ENCODE data around the gene CNDP1. TPM values are rescaled to one million over a fixed set of nuclear protein-coding genes. Genes with fewer than 3 reads are reported as not detected.

Gene CNDP1
- total and polyA plus RNA-seq, 2 donors (not counting 1 experiment from before 2014, with no cell fraction given), result 0.19 to 0.57 TPM

DNA sequence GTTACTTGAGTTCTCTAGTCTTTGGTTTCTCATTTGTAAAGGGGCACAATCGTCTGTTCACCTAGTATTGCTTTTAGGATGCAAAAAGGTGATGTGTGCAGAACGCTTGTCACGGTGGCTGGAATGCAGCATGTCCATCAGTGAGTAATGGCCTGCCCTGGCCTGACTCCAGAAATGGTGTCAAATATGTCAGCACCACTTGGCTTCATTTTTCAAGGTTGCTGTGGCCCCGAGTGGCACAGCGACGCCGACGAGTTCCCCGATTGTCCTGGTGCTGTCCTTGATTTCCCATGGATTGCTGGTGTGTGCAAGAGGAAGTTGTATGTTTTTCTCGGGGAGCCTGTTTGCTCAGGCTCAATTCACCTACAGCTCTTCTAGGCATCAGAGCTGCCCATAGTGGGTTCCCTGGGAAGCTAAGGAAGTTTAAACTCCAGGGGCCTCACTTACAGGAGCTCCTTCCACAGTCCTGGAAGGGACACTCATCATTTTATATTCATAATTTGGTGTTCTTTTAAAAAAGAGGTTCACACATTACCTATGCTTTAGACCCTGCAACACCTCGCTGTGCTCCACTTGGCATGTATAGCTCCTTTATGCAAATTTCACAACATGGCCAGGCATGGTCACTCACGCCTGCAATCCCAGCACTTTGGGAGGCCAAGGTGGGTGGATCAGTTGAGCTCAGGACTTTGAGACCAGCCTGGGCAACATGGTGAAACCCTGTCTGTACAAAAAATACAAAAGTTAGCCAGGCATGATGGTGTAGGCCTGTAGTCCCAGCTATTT lies 37.8 kb downstream of the CNDP1 start:
- H3K27ac ChIP-seq (ENCODE audit: low read length in 2 of 2), result no peak overlapping the region
- peaks cover 4% of the 10 kb centered on the region for H3K4me1 Mint-ChIP-seq
- no peaks in the 10 kb centered on the region for H3K9me3 ChIP-seq (ENCODE audit: control extremely low read depth in 1 of 3, control insufficient read depth in 2 of 3, insufficient read depth in 1 of 3, low read length in 2 of 3)
- no peak overlapping the region for H3K4me2 ChIP-seq (replicated peaks; ENCODE audit: low read depth, low read length, poor library complexity, severe bottlenecking)
- ATAC-seq (ENCODE audit: low read depth) (no peak), DNase-seq (no peak)
- no peak overlapping the region for H3K27ac Mint-ChIP-seq
- H3K27me3 ChIP-seq (replicated peaks in 1 of 4; ENCODE audit: control extremely low read depth in 1 of 4, control insufficient read depth in 3 of 4, insufficient read depth in 4 of 4, low read length in 3 of 4), result peaks cover 0 to 6% (median 0%) of the 10 kb centered on the region in 4 experiments
- ChIA-PET CTCF (interaction anchor here (1.4 kb wide), 1 partner anchor 20 kb away, joined by 4 read pairs; no protein-coding TSS in a partner anchor), POLR2A (no interaction called here)
- no peak overlapping the region for H2AFZ ChIP-seq (ENCODE audit: insufficient read depth, low read depth, low read length, poor library complexity, severe bottlenecking)
- H3K79me2 ChIP-seq (ENCODE audit: control insufficient read depth, insufficient read depth, low read length), result no peaks in the 10 kb centered on the region
- no peaks in the 10 kb centered on the region for H3K36me3 ChIP-seq (replicated peaks in 1 of 2; ENCODE audit: control extremely low read depth in 1 of 2, control insufficient read depth in 1 of 2, extremely low read depth in 1 of 2, insufficient read depth in 2 of 2, low read length in 1 of 2)
- H3K4me3 ChIP-seq (ENCODE audit: control extremely low read depth in 1 of 5, extremely low read depth in 1 of 5, insufficient read depth in 1 of 5, low read depth in 2 of 5, low read length in 4 of 5), result no peak overlapping the region
- WGBS (ENCODE audit: insufficient coverage), result 96% methylated on average over 4 of the region's 12 CpGs
- no peaks in the 10 kb centered on the region for H4K20me1 ChIP-seq (ENCODE audit: control insufficient read depth, insufficient read depth, low read length, poor library complexity, severe bottlenecking)
- intact Hi-C loops (cut with micrococcal nuclease), result no loop called here
- H3K4me3 Mint-ChIP-seq, result no peak overlapping the region
- H3K27me3 Mint-ChIP-seq, result peaks cover 13% of the 10 kb centered on the region
- TF ChIP-seq, protein P1, sequence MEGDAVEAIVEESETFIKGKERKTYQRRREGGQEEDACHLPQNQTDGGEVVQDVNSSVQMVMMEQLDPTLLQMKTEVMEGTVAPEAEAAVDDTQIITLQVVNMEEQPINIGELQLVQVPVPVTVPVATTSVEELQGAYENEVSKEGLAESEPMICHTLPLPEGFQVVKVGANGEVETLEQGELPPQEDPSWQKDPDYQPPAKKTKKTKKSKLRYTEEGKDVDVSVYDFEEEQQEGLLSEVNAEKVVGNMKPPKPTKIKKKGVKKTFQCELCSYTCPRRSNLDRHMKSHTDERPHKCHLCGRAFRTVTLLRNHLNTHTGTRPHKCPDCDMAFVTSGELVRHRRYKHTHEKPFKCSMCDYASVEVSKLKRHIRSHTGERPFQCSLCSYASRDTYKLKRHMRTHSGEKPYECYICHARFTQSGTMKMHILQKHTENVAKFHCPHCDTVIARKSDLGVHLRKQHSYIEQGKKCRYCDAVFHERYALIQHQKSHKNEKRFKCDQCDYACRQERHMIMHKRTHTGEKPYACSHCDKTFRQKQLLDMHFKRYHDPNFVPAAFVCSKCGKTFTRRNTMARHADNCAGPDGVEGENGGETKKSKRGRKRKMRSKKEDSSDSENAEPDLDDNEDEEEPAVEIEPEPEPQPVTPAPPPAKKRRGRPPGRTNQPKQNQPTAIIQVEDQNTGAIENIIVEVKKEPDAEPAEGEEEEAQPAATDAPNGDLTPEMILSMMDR (IDR thresholded peaks at IDR 0.05), result no peak
- no peak for TF ChIP-seq EZH2 (IDR thresholded peaks at IDR 0.05; ENCODE audit: borderline replicate concordance, insufficient read depth, low read depth, low read length, poor library complexity, severe bottlenecking)
- H3K9me3 Mint-ChIP-seq (ENCODE audit: insufficient read depth), result peaks cover 2% of the 10 kb centered on the region
- H3K4me1 ChIP-seq (ENCODE audit: control insufficient read depth in 2 of 2, insufficient read depth in 2 of 2, low read length in 2 of 2), result no peaks in the 10 kb centered on the region
- no peak overlapping the region for H3K9ac ChIP-seq (ENCODE audit: low read length)

DNA sequence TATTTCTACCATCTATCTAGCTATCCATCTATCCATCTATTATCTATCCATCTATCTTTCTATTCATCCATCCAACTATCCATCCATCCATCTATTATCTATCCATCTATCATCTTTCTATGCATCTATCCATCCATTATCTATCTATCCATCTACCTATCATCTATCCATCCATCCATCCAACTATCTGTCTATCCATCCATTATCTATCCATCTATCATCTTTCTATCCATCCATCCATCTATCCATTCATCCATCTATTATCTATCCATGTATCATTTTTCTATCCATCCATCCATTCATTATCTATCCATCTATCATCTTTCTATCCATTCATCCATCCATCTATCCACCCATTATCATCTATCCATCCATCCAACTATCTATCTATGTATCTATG lies 38.8 kb downstream of the CNDP1 start:
- no peak for ATAC-seq (ENCODE audit: low read depth)
- intact Hi-C loops (cut with micrococcal nuclease), result no loop called here
- H3K4me1 ChIP-seq (ENCODE audit: control insufficient read depth in 2 of 2, insufficient read depth in 2 of 2, low read length in 2 of 2), result no peaks in the 10 kb centered on the region
- no peaks in the 10 kb centered on the region for H4K20me1 ChIP-seq (ENCODE audit: control insufficient read depth, insufficient read depth, low read length, poor library complexity, severe bottlenecking)
- no peak overlapping the region for H3K4me3 ChIP-seq (ENCODE audit: control extremely low read depth in 1 of 5, extremely low read depth in 1 of 5, insufficient read depth in 1 of 5, low read depth in 2 of 5, low read length in 4 of 5)
- no peak overlapping the region for H3K4me2 ChIP-seq (replicated peaks; ENCODE audit: low read depth, low read length, poor library complexity, severe bottlenecking)
- H3K9me3 Mint-ChIP-seq (ENCODE audit: insufficient read depth), result no peaks in the 10 kb centered on the region
- no peak overlapping the region for H2AFZ ChIP-seq (ENCODE audit: insufficient read depth, low read depth, low read length, poor library complexity, severe bottlenecking)
- ChIA-PET CTCF (interaction anchor here (1.4 kb wide), 1 partner anchor 21 kb away, joined by 4 read pairs; no protein-coding TSS in a partner anchor), POLR2A (no interaction called here)
- H3K4me3 Mint-ChIP-seq, result no peak overlapping the region
- H3K27me3 ChIP-seq (replicated peaks in 1 of 4; ENCODE audit: control extremely low read depth in 1 of 4, control insufficient read depth in 3 of 4, insufficient read depth in 4 of 4, low read length in 3 of 4), result peaks cover 0 to 6% (median 0%) of the 10 kb centered on the region in 4 experiments
- peaks cover 19% of the 10 kb centered on the region for H3K27me3 Mint-ChIP-seq
- no peak overlapping the region for H3K9ac ChIP-seq (ENCODE audit: low read length)
- H3K36me3 ChIP-seq (replicated peaks in 1 of 2; ENCODE audit: control extremely low read depth in 1 of 2, control insufficient read depth in 1 of 2, extremely low read depth in 1 of 2, insufficient read depth in 2 of 2, low read length in 1 of 2), result no peaks in the 10 kb centered on the region
- H3K4me1 Mint-ChIP-seq, result peaks cover 2% of the 10 kb centered on the region
- H3K9me3 ChIP-seq (ENCODE audit: control extremely low read depth in 1 of 3, control insufficient read depth in 2 of 3, insufficient read depth in 1 of 3, low read length in 2 of 3), result no peaks in the 10 kb centered on the region
- no peak for TF ChIP-seq EZH2 (IDR thresholded peaks at IDR 0.05; ENCODE audit: borderline replicate concordance, insufficient read depth, low read depth, low read length, poor library complexity, severe bottlenecking)
- TF ChIP-seq, protein P1 (IDR thresholded peaks at IDR 0.05), result no peak
- no peak overlapping the region for H3K27ac Mint-ChIP-seq
- no peaks in the 10 kb centered on the region for H3K79me2 ChIP-seq (ENCODE audit: control insufficient read depth, insufficient read depth, low read length)
- H3K27ac ChIP-seq (ENCODE audit: low read length in 2 of 2), result no peak overlapping the region
- no peak for DNase-seq

Measured in B cell (primary cell).